ENCODE measurements around the gene CSNK2A1.
"Not testable (repeated sequence)": the region's sequence is repeated elsewhere in the genome, so short reads cannot be mapped to it uniquely, and the experiment has no call there.

The CSNK2A1 gene

DNA sequence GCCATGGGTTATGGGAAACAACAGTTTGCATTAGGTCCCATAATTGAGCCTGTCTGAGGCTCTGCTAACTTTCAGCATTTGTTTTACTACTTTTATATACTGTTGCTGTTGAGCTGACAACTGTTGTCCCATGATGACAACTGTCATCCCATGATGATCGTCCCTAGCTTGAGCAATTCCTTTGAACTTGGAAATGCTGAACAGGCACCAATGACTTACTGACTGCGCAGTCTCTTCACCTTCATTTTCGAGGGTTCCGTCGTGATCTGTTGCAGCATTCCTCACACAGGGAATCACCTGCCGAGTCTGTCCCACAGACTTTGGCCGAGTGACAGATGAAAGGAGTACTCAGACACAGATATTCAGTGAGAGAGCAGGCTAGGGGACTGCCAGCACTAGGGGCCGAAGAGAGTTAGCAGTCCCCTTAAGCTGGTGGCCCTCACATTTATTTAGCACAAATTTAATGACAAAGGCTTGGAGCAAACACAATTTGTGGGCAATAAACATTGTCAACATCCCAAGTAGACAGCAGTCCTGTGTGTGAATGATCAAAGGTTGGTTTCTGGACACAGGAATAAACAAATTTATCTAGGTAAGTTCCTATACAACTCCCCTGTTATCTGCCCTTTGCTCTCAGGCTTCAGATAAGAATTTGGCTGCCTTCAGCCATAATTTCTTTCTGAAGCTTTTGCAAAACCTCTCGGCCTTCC lies 71.3 kb downstream of the CSNK2A1 start:
- H3K4me3 ChIP-seq (ENCODE audit: low read depth, low read length) = no peak overlapping the region
- no peak for DNase-seq (ENCODE audit: low read depth)

- no peak for DNase-seq (ENCODE audit: low read depth)
- no peak overlapping the region for H3K4me3 ChIP-seq (ENCODE audit: low read depth, low read length)
Observed at GRCh38 chr20:469746-470490, 73.7 kb downstream of the CSNK2A1 start.

GRCh38 chr20:467755-468154 lies 75.8 kb downstream of the CSNK2A1 start:
- no peak for DNase-seq (ENCODE audit: low read depth)
- no peak overlapping the region for H3K4me3 ChIP-seq (ENCODE audit: low read depth, low read length)

- DNase-seq (ENCODE audit: low read depth) = peak; percentile 46
- peak within 1 kb of the TSS; percentile 74 for H3K4me3 ChIP-seq (ENCODE audit: low read depth, low read length)
Observed at GRCh38 chr20:462199-462991, 81.2 kb downstream of the CSNK2A1 start, which contains the start of gene TBC1D20. TSS of gene TBC1D20 (minus strand) at chr20:462533. CDS start at chr20:462405, 128 bp downstream.

DNA sequence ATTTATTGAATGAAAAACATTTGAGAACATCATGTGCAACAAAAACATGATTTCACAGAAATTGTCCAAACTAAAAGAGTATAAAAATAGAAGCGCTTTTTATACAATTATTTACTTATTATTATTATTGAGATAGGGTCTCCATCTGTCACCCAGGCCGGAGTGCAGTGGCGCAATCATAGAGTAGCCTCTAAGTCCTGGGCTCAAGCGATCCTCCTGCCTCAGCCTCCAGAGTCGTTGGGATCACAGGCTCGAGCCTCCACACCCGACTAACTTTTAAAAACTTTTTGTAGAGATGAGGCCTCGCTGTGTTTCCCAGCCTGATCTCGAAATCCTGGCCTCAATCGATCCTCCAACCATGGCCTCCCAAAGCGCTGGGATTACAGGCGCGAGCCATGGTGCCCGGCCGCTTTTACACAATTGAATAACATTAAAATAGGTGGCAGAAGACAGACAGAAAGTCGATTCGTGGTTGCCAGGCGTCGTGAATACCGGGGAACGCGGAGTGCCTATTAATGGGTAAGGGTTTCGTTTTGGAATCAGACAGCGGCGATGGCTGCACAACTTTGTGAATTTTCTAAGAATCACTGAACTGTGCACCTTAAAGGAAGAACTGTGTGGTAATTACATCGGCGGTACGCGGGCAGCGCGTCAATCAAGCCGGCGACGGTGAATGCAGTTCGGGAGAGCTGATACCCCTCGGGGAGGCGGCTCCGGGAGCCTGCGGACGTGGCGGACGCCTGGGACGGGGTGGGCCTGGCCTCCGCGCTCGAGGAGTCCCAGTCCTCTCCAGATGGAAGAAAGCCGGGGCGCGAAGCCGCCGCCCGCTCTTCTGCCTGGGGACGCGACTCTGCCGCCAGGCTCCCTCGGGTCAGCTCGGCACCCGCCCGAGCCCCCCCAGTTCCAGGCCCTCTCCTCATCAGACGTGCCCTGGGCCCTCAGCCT lies 82.1 kb downstream of the CSNK2A1 start:
- peak overlapping the region; percentile 74 for H3K4me3 ChIP-seq (ENCODE audit: low read depth, low read length)
- no peak for DNase-seq (ENCODE audit: low read depth)

DNA sequence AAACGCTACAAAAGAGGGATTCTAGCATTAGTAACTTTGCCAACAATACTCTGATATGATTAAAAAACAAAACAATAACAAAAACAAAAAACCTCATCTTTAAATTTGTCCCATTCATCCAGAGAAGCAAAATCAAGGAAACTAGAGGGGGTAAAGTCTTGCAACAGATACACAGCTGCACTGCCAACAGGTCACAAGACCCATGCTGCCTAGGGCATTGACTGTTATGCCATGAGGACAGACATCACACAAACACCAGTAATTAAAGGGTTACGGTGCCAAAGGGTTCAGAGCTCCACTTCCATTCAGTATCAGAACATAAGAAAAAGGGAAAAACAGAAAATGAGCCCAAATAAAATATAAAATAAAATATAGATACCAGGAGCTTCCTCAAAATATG lies 82.9 kb downstream of the CSNK2A1 start:
- H3K4me3 ChIP-seq (ENCODE audit: low read depth, low read length) = peak overlapping the region; percentile 74
- no peak for DNase-seq (ENCODE audit: low read depth)

DNA sequence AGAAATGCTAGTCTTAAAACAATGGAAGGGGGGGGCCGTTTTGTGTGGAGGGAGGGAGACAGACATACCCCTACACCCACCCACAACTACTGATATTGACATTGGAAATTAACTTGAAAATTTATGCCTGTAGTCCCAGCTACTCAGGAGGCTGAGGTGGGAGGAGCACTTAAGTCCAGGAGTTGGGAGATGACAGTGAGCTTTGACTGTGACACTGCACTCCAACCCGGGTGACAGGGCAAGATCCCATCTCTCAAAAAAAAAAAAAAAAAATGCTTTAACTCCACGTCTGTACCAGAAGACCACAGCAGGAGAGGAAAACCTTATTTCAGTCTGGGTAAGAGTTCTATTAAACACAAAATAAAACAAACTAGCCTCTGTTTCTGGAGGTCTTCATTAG lies 83.4 kb downstream of the CSNK2A1 start:
- peak overlapping the region; percentile 74 for H3K4me3 ChIP-seq (ENCODE audit: low read depth, low read length)
- DNase-seq (ENCODE audit: low read depth) = no peak

DNA sequence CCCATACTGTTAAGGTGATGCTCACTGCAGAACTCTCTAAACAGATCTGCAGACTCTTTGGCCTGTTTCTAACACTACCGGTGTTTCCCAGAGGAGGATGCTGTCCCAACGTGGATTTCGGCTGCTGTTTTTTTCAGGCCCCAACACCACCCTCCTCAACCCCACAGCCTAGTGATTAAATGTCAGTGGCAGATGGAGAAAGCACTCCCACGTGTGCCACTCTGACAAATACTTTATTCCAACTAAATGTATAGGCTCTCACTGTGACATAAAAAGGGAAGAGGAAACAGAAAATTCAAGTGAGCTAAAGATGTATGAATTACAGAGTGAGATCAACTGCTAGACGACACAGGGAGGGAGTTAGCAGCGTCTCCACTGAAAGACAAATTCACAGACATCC lies 84.8 kb downstream of the CSNK2A1 start:
- no peak for DNase-seq (ENCODE audit: low read depth)
- no peak overlapping the region for H3K4me3 ChIP-seq (ENCODE audit: low read depth, low read length)

GRCh38 chr20:454951-455350 lies 88.6 kb downstream of the CSNK2A1 start:
- DNase-seq (ENCODE audit: low read depth) = no peak
- no peak overlapping the region for H3K4me3 ChIP-seq (ENCODE audit: low read depth, low read length)

- not testable (repeated sequence) for DNase-seq (ENCODE audit: low read depth); H3K4me3 ChIP-seq (ENCODE audit: low read depth, low read length)
Observed at GRCh38 chr20:452021-452420, 91.6 kb downstream of the CSNK2A1 start.

DNA sequence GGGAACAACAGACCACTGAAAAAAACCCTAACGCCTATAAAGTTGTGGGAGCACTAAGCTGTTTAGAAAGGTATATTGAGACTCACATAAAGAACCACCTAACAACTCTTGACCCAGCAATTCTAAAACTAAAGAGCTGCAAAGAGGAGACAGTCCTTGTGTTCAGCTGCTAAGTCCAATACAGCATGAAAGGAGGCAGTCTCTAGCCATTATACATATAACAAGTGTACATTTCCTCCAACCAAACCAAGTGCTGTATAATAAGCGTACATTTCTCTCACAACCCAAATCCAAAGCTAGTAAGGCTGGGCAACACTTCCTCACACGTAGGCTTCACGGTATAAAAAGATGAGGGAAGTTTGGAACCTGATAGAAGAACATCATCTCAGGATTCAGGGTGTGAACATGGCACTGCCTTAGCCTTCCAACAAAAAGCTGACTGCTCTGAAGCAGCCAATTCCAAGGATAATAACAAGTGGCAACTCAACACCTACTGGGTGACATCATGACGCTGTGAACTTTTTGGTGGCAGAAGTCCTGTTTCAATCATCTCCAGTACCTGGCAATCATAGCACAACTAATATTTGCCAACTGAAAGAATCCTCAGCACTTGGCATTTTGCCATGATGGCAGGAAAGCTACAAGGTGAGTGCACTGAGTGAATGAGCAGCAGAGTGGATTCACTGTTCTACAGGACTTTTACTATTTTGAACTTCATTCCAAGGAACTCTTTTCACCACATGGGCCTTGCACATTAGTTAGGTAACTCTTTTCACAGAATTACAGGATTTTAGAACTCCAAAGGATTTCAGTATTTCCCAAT lies 97.9 kb downstream of the CSNK2A1 start:
- no peak overlapping the region for H3K4me3 ChIP-seq (ENCODE audit: low read depth, low read length)
- DNase-seq (ENCODE audit: low read depth) = no peak

- H3K4me3 ChIP-seq (ENCODE audit: low read depth, low read length) = no peak overlapping the region
- DNase-seq (ENCODE audit: low read depth) = no peak
Observed at GRCh38 chr20:444862-445426, 98.6 kb downstream of the CSNK2A1 start.

DNA sequence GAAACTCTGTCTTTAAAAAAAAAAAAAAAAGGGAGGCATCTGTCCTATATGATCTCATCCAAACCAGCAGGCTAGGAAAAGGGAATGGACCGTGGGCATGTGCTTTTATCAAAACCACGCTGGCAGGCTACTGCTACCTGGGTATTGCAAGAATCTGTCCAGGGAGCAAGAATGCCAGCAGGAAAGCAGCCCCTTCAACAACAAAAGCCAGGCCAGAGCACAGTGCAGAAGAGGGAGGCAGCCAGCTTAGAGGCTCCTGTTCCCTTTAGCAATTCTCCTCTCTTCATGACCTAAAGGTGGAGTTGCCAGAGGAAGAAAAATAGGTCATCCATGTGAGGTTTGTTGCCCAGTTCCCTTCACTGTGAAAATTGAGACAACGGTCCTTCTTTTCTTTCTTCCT lies 99.5 kb downstream of the CSNK2A1 start:
- no peak overlapping the region for H3K4me3 ChIP-seq (ENCODE audit: low read depth, low read length)
- no peak for DNase-seq (ENCODE audit: low read depth)

DNA sequence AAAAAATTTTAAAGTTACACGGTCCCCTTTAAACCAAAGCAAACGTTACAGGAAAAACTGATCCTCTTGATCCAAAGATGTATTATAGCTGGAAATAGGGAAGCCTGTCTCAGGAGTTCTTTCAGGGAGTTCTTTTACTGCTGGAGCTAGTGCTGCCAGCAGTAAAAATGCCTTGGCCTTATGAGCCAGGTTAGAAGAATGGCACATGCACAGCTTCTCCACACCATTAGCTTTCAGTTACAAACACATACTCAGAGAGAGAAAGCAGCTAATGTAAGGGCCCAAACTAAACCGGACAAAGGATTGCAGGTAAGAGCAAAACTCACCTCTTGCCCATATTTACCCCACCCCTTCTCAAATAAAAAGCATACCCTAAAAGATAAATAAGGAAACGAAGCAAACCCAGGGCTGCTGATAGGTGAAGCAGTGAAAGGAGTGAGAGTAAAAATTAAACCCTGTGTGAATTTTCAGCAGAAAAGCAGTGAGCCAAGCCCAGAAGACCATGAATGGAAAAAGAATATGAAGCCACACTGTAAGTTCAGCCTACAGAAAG lies 100.3 kb downstream of the CSNK2A1 start:
- DNase-seq (ENCODE audit: low read depth) = no peak
- no peak overlapping the region for H3K4me3 ChIP-seq (ENCODE audit: low read depth, low read length)

GRCh38 chr20:440636-441035 lies 103.0 kb downstream of the CSNK2A1 start:
- no peak overlapping the region for H3K4me3 ChIP-seq (ENCODE audit: low read depth, low read length)
- no peak for DNase-seq (ENCODE audit: low read depth)

- no peak for DNase-seq (ENCODE audit: low read depth)
- no peak overlapping the region for H3K4me3 ChIP-seq (ENCODE audit: low read depth, low read length)
Observed at GRCh38 chr20:440148-440547, 103.4 kb downstream of the CSNK2A1 start.

DNA sequence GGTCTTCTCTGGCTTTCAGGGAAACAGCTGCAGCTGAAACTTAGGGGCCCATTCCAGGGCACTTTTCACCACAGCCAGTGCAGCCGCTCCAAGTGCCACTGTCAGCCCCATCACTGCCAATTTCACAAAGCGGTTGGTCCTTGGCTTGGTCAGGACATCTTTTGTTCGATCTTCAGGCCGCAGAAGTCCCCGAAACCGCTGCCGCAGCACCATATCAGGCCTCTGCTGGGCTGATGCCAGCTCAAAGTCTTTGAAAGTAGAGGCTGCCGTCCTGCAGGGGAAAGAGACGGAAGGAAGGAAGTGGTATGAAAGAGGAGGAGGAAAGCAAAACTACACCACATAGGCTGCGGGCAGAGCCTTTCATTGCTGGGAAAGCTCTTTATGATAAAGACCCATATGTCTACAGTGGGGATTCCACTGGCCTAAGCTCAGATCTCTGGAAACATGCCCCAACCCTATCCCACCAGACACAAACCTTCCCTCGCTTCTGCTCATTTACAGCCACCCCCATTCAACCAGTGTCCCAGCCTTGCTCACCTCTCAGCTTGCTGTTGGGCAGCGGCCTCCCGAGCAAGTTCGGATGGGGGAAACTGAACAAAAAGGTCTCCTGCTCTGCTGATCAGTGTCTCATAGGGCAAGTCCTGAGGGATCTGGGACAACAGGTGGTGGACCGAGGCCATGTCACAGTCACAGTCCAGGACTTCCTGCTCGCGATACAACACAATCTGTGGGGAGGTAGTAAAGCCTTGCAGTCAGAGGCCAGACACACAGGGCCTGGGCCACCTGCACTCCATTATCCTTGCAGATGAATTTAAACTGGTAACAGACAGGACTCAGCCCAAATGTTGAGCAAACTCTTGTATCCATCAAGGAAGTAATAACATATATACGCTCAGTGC lies 104.8 kb downstream of the CSNK2A1 start:
- H3K4me3 ChIP-seq (ENCODE audit: low read depth, low read length) = no peak overlapping the region
- no peak for DNase-seq (ENCODE audit: low read depth)
